Left ventricle myocardium superior (tissue), 1 donor: ENCODE data around the gene DNAJC6. TPM values are rescaled to one million over a fixed set of nuclear protein-coding genes. Genes with fewer than 3 reads are reported as not detected.
"Not testable (repeated sequence)": the region's sequence is repeated elsewhere in the genome, so short reads cannot be mapped to it uniquely, and the experiment has no call there.

ENCODE experiments used
- ATAC-seq: fragments of 200-7000 bp; cut with Tn5 transposase; one replicate; pipeline ENCODE4 v1.9.1; 2020; ENCODE audit warnings: mild to moderate bottlenecking, moderate library complexity
- DNase-seq: peaks from one replicate; pipeline ENCODE4 v3.0.0-alpha.2; 2020
- intact Hi-C: fragments of 100-400 bp; cut with micrococcal nuclease; formaldehyde crosslinking; loops from one replicate; pipeline ENCODE4 v1.11.0; 2022
- total RNA-seq: library from RNA; stranded (reverse); fragmentation: NEBNext Ultra II Directional; extraction: Animal tissue kit (Norgen Biotek cat#: 25700); gene quantifications from one replicate; pipeline ENCODE4 v1.2.1, GENCODE V29; 2021
- donor health status: DM: no; HTN: yes; CAD: no; lungs with severe emphysema.

DNAJC6 gene
- total RNA-seq, 1 donor from 2014 or later, result 3.6 TPM

GRCh38 chr1:65444128-65444640 lies 134.8 kb downstream of the DNAJC6 start:
- ATAC-seq, result no peak
- DNase-seq, result no peak
- intact Hi-C loops, result no loop called here

GRCh38 chr1:65445837-65446236 lies 136.5 kb downstream of the DNAJC6 start:
- ATAC-seq (no peak), DNase-seq (no peak)
- intact Hi-C loops, result no loop called here

GRCh38 chr1:65449214-65449823 lies 140.0 kb downstream of the DNAJC6 start:
- intact Hi-C loops, result no loop called here
- DNase-seq (no peak), ATAC-seq (no peak)

GRCh38 chr1:65455678-65456077 lies 146.3 kb downstream of the DNAJC6 start:
- ATAC-seq, DNase-seq, intact Hi-C loops: not testable (repeated sequence)

GRCh38 chr1:65456481-65456880 lies 147.1 kb downstream of the DNAJC6 start:
- no peak for ATAC-seq

GRCh38 chr1:65457868-65458267 lies 148.5 kb downstream of the DNAJC6 start:
- intact Hi-C loops, result no loop called here
- ATAC-seq, result no peak

More at GRCh38 chr1:65456481-65456880, 147.1 kb downstream of the DNAJC6 start:
- no peak for DNase-seq
- intact Hi-C loops, result no loop called here

GRCh38 chr1:65458730-65459396 lies 149.5 kb downstream of the DNAJC6 start:
- intact Hi-C loops, result no loop called here
- ATAC-seq (no peak), DNase-seq (no peak)

More at GRCh38 chr1:65457868-65458267, 148.5 kb downstream of the DNAJC6 start:
- no peak for DNase-seq

GRCh38 chr1:65459397-65459768 lies 150.0 kb downstream of the DNAJC6 start:
- intact Hi-C loops, result no loop called here
- no peak for ATAC-seq
- DNase-seq, result no peak

Other genes starting within 250 kb of the DNAJC6 start
- 163 TPM for gene AK4, start 161.3 kb upstream of the DNAJC6 start, total RNA-seq
- 4.4 TPM for gene LEPR, start 111.1 kb downstream of the DNAJC6 start, total RNA-seq
- 49.0 TPM for gene LEPROT, start 111.1 kb downstream of the DNAJC6 start, total RNA-seq